Measurements from ENCODE around the gene CHRDL1. TPM values are rescaled to one million over a fixed set of nuclear protein-coding genes. Genes with fewer than 3 reads are reported as not detected.

Gene CHRDL1
- total RNA-seq, 3 donors from 2014 or later (not counting 1 experiment from before 2014, with no cell fraction given), result not detected

- no peaks in the 10 kb centered on the region for H3K4me1 Mint-ChIP-seq
- no peak overlapping the region for H3K27ac Mint-ChIP-seq
- H3K27me3 Mint-ChIP-seq (ENCODE audit: low read depth in 2 of 2), result peaks cover 0 to 6% of the 10 kb centered on the region in 2 donors
- DNase-seq (no peak), ATAC-seq (no peak)
- no peak overlapping the region for H3K4me3 Mint-ChIP-seq
- no peaks in the 10 kb centered on the region for H3K36me3 Mint-ChIP-seq
- Histone ChIP-seq H3K27me3 (ENCODE audit: control insufficient read depth, insufficient read depth, low read length) (no peaks in the 10 kb centered on the region), H3K27ac (ENCODE audit: low read length) (no peak overlapping the region), H3K36me3 (ENCODE audit: control insufficient read depth, insufficient read depth, low read length) (no peaks in the 10 kb centered on the region), H3K9me3 (ENCODE audit: control insufficient read depth, insufficient read depth, low read length) (no peaks in the 10 kb centered on the region), H3K4me3 (ENCODE audit: low read length) (no peak overlapping the region), H3K4me1 (ENCODE audit: control insufficient read depth, insufficient read depth, low read length) (no peaks in the 10 kb centered on the region)
- peaks cover 0 to 3% of the 10 kb centered on the region in 2 donors for H3K9me3 Mint-ChIP-seq
- intact Hi-C loops (cut with micrococcal nuclease), result no loop called here
- WGBS (ENCODE audit: insufficient coverage), result 77% methylated on average over 2 of the region's 3 CpGs
- no peak for TF ChIP-seq CTCF (IDR thresholded peaks at IDR 0.05)
Observed at GRCh38 chrX:110748256-110748806, 47.3 kb downstream of the CHRDL1 start.

DNA sequence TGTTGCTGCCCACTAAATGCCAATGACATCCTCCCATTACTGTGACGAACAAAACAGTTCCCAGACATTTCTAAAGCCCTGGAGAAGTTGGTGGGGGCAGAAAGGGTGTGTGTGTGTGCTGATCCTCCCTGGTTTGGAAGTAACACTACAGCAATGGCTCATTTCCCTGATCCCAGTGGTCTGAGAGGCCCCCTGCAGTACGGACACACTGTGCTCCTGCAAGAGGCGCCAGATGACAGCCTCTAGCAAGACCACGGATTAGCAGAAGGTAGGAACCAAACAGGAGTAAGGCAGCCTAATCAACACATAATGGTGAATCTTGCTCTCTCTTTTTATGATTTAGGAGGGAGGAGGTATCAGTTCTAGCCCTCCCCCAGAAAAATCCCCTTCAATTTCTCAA, 49.6 kb downstream of the CHRDL1 start:
- no peaks in the 10 kb centered on the region for H3K27me3 Mint-ChIP-seq (ENCODE audit: low read depth in 2 of 2)
- H3K27ac Mint-ChIP-seq, result no peak overlapping the region
- no peaks in the 10 kb centered on the region for H3K36me3 Mint-ChIP-seq
- H3K27ac ChIP-seq (ENCODE audit: low read length), result no peak overlapping the region
- no peaks in the 10 kb centered on the region for H3K9me3 Mint-ChIP-seq
- no peak overlapping the region for H3K4me3 Mint-ChIP-seq
- H3K4me3 ChIP-seq (ENCODE audit: low read length), result no peak overlapping the region
- no peaks in the 10 kb centered on the region for H3K9me3 ChIP-seq (ENCODE audit: control insufficient read depth, insufficient read depth, low read length)
- ATAC-seq (no peak), DNase-seq (no peak)
- no peaks in the 10 kb centered on the region for H3K4me1 ChIP-seq (ENCODE audit: control insufficient read depth, insufficient read depth, low read length)
- intact Hi-C loops (cut with micrococcal nuclease), result no loop called here
- 63% methylated on average over 1 of the region's 4 CpGs for WGBS (ENCODE audit: insufficient coverage)
- no peak for TF ChIP-seq CTCF (IDR thresholded peaks at IDR 0.05)
- no peaks in the 10 kb centered on the region for H3K27me3 ChIP-seq (ENCODE audit: control insufficient read depth, insufficient read depth, low read length)
- H3K4me1 Mint-ChIP-seq, result no peaks in the 10 kb centered on the region
- no peaks in the 10 kb centered on the region for H3K36me3 ChIP-seq (ENCODE audit: control insufficient read depth, insufficient read depth, low read length)

DNA sequence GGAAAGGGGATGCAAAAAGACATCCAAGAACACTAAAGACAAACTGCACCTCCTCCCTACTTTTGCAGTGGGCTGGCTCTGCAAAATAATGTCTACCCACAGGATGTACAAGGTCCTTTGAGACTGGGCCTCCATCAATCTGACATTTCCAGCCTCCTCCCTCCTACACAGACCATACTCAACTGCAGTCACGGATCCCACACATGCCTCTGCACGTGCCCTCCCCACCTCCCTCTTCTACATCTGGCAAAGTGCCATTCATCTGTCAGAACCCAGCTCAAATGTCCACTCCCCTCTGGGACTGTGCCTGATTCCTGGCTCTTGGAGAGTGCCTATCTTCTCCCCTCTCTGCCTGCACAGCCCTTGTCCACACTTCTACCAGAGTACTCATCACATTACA, 50.3 kb downstream of the CHRDL1 start:
- Mint-ChIP-seq H3K4me1 (no peaks in the 10 kb centered on the region), H3K36me3 (no peaks in the 10 kb centered on the region), H3K4me3 (no peak overlapping the region), H3K27me3 (ENCODE audit: low read depth in 2 of 2) (no peaks in the 10 kb centered on the region), H3K27ac (no peak overlapping the region), H3K9me3 (no peaks in the 10 kb centered on the region)
- Histone ChIP-seq H3K4me3 (ENCODE audit: low read length) (no peak overlapping the region), H3K27me3 (ENCODE audit: control insufficient read depth, insufficient read depth, low read length) (no peaks in the 10 kb centered on the region), H3K4me1 (ENCODE audit: control insufficient read depth, insufficient read depth, low read length) (no peaks in the 10 kb centered on the region), H3K9me3 (ENCODE audit: control insufficient read depth, insufficient read depth, low read length) (no peaks in the 10 kb centered on the region), H3K36me3 (ENCODE audit: control insufficient read depth, insufficient read depth, low read length) (no peaks in the 10 kb centered on the region), H3K27ac (ENCODE audit: low read length) (no peak overlapping the region)
- 70% methylated on average over 2 of the region's 2 CpGs for WGBS (ENCODE audit: insufficient coverage)
- ATAC-seq (no peak), DNase-seq (no peak)
- intact Hi-C loops (cut with micrococcal nuclease), result no loop called here
- TF ChIP-seq CTCF (IDR thresholded peaks at IDR 0.05), result no peak

DNA sequence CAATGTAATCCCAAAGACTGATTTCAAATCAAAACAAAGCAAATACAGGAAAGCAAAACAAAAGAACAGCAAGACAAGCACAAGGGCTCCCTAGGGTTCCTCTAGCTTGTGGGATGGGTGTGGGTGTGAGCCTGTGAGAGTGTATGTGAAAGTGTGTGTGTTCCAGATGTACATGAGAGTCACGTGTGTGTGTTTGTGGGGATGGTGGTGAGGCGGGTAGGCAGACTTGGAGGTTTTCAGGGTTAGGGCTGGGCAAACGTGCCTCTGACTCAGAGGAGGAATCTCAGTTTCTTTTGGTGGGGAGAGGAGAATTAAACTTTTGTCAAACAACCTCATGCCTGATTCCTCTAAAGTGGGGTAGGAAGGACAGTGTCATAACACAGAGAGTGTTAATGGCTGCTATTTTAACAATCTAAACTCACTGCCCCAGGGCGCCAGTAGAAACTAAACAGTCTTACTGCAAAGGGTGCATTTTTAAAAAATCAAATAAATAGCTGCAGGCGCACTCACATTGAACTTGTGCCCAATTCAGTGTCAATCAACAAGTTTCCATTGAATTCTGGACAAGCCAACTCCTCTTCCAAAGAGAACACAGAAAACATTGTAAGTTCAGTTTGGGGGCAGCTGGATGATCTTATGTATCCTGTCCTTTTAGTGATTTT, 51.8 kb downstream of the CHRDL1 start:
- Mint-ChIP-seq H3K27me3 (ENCODE audit: low read depth in 2 of 2) (no peaks in the 10 kb centered on the region), H3K4me1 (no peaks in the 10 kb centered on the region), H3K36me3 (no peaks in the 10 kb centered on the region), H3K4me3 (no peak overlapping the region), H3K27ac (no peak overlapping the region), H3K9me3 (no peaks in the 10 kb centered on the region)
- 76% methylated on average over 5 of the region's 5 CpGs for WGBS (ENCODE audit: insufficient coverage)
- no peak for DNase-seq
- no peak overlapping the region for H3K4me3 ChIP-seq (ENCODE audit: low read length)
- intact Hi-C loops (cut with micrococcal nuclease), result no loop called here
- H3K27me3 ChIP-seq (ENCODE audit: control insufficient read depth, insufficient read depth, low read length), result no peaks in the 10 kb centered on the region
- no peaks in the 10 kb centered on the region for H3K9me3 ChIP-seq (ENCODE audit: control insufficient read depth, insufficient read depth, low read length)
- no peak for TF ChIP-seq CTCF (IDR thresholded peaks at IDR 0.05)
- ATAC-seq, result no peak
- no peaks in the 10 kb centered on the region for H3K36me3 ChIP-seq (ENCODE audit: control insufficient read depth, insufficient read depth, low read length)
- H3K27ac ChIP-seq (ENCODE audit: low read length), result no peak overlapping the region
- H3K4me1 ChIP-seq (ENCODE audit: control insufficient read depth, insufficient read depth, low read length), result no peaks in the 10 kb centered on the region

All from natural killer cell (primary cell).